Stromal cell of bone marrow (primary cell): ENCODE data around the gene CTDSPL.

Experiments used
- DNase-seq: peaks from one replicate; pipeline ENCODE4 v3.0.0-alpha.2; 2012; ENCODE audit warnings: low read depth

CTDSPL gene

DNA sequence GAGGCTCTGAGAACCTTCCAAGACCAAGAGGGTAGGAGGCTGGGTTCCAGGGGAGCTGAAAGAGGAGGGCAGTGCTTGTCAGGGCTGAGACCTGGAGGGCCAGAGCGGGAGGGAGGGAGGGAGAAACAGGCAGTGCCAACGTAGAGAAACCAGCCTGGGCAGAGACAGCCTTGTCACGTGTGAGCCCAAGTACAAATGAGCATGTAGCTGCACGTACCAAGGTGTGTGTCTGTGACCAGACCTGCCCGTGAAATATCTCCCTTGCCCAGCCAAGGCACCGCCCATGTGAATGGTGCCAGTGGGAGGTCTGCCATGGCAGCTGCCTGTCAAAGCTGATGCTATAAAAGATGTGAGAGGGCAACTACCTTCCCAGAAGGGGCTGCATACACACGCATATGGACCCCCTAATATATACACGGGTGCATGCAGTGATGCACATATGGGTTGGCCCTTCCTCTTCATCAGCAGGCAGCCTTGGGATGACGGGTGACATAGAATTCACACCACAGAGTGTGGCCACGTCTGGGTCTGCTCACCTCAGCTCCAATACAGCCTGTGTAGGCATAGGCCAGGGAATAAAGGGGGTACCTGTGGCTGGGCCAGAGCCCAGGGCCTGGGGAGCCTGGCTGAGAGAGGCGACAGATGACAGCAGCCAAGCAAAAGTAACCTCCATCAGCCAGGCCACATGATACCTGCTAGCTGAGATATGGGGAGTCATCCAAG is 7.8 kb upstream of the CTDSPL start:
- no peak for DNase-seq

DNA sequence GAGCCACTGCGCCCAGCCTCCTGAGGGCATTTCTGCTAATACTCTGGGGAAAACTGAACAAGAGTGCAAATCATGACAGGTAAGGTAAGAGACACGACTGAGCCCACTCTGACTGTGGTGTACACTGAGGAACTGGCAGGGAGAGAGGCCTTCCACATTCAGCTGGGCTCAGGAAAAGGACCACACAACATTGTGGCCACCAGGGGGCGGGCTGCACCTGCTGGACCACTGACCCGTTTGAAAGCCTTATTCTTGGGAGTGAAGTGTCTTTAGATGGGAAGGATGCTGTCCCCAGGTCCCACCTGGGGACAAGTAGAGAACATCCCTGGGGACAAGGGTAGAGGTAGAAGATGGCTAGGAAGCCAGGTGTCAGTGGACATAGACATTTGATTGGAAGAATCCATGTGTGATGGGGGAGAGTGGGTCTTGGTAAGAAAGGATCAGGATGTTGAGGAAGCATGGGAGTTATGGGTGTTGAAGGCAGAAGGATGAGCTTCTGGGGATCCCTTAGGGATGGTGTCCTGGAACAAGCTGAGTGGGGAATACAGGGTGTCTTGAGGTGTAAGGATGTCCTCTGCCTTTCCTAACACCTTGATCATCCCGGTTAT is 6.2 kb upstream of the CTDSPL start:
- peak; percentile 34 for DNase-seq

DNA sequence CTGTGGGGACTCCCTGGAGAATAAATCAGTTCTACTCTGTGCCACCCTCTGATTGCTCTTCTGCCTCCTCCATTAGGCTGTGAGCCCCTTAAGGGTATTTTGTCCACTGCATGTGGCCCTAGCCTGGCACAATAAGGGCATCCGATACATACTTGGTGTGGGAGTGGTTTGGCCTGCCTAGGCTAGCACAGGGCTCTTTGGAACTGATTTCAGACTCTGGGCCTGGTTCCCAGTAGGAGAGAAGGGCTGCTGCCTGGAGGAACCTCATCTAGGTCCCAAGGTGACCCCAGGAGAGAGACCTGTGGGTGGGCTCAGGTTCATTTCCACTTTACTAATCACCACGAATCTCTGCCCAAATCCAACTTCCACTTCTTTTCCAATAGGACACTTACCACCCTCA is 5.3 kb upstream of the CTDSPL start:
- no peak for DNase-seq

DNA sequence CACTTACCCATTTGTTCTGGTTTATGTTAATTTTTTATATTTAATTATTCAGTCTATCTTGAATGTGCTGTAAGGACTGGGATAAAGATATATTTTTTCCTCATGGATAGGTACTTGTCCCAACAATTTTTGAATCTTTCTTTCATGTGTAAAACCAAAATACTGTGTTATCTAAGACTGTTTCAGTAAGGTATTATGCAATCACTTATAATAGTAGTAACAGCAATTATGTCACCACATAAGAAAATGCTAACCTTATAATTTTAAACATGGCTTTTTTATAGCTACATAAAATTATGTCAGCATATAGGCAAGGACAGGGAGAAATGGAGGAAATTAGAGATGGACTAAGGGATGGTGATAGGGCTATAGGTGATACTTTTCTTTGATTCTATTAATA is 2.9 kb upstream of the CTDSPL start:
- DNase-seq: no peak

DNA sequence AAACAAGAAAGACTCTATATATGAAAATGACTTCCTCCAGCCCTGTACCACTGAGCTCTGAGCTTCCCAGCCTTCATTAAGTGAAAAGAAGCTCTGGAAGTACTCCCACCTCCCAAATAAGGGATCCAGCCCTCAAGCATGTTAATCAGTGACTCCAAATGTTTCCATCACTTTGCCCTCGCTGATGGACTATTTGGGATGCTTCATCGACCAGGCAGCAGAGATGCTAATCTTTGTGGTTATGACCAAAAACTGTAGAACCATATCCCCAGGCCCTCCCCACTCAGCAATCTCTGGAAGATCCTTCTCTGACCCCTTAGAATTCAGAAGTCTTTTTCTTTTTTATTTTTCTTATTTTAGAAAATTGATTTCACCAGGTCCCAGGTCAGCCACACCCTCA is 2.3 kb upstream of the CTDSPL start:
- DNase-seq: no peak

DNA sequence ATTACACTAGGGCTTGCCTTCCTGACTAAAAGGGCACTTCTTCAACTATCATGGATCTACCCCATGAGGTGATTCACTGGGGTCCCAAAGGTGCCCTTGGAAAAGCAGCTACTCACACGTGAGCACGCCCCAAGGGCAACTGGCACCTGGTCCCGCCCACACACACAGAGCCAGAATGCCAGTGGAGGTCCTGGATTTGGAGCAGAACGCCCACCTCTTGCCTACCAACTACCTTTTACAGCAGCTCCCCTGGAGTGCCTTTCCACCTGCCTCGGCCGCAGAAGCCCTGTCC is 1.8 kb upstream of the CTDSPL start:
- no peak for DNase-seq

- no peak for DNase-seq
These were observed 681 bp downstream of the CTDSPL start for GRCh38 chr3:37862219-37862902.

DNA sequence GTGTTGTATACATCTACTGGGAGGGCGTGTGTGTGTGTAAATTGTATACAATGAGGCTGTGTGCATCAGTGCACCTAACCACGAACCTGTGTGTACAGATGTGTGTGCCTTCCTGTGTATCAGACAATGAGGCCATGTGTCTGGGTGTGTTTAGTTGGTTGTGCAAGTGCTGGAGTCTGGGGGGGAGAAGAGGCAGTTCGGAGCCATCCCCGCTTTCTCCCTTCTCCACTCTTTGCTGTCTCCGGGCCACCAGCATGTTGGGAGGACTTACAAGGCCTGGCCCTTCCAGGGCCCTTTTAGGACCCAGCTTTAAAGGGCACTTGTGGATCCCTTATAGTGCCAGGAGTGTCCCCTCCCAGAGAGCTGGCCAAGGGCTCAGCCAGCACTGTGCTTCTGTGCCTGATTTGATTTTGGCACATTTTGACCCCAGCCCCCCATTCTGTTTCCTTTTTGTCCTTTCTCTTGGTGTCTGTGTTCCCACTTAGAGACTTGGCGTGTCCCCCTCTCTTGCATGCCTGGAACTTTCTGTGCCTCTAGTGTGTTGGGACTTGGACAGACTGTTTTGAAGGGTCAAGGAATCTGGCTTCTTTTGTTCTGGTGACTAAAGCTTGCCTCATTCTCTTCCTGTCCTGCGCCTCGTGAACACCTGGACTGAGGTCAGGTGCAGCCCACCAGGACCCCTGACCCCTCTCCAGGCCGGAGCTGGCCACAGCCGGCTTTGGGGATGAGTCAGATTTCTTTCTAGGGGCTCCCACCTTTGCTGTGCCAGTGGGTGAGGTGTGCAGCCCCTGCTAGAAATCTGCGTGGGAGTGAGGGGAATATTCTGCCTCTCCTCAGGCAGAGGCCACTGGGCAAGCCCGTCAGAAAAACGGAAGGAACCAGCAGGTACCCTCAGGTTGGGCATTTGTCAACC is 1.5 kb downstream of the CTDSPL start:
- DNase-seq: no peak

DNA sequence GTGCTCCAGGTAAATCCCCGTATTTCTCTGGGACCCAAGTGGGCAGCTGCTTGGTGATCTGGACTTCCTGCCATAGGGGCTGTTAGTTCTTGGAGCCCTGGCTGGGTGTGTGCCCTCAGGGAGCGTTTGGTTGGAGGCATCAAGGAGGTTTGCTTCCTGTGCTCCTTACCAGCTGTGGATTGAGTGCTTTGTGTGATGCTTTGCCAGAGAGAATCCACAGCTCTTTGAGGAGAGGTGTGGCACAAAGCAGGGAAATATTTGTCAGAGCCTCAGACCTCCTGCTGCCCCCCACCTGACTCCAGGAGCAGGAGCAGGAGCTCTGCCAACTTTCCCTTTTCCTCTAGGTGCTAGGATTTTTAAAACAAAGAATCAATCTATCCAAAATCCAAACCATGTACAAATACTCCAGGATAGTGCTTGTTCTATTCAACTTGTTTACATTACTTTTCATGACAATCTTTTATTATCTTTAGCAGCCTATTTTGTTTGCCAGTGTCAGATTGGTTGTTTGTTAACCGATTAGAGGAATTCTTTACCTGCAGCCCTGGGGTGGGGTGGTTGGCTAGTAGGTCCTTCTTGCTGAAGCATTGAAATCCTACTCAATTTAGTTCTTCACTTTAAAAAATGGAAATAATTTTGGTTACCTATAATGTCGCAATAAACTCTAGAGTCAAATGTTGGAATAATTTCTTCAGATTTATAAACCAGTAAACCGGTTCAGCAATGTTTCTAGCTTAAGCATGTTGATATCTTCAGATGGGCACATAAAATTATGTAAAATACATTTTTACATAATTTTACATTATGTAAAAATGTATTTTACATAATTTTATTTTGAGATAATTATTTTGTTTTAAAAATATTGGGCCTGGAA is 2.5 kb downstream of the CTDSPL start:
- DNase-seq: no peak

DNA sequence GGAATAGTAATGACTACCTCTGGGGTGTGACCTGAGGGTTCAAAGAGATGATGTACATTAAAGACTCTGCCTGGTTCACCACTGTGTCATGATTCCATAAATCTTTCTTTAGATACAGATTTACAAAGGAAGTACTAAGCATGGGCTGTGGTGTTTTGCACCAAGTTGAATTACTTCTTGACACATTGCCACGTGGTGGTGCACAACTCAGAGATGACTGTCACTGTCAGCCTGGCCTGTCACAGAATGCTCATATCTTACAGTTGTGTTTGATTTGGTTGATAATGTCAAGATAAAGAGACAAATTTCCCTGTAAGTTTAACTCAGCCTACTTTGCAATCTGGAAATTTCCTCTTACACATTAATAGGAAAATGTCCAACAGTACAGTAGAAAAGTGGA is 3.2 kb downstream of the CTDSPL start:
- DNase-seq: no peak

- no peak for DNase-seq
These were observed 5.5 kb downstream of the CTDSPL start for GRCh38 chr3:37867144-37867543.

DNA sequence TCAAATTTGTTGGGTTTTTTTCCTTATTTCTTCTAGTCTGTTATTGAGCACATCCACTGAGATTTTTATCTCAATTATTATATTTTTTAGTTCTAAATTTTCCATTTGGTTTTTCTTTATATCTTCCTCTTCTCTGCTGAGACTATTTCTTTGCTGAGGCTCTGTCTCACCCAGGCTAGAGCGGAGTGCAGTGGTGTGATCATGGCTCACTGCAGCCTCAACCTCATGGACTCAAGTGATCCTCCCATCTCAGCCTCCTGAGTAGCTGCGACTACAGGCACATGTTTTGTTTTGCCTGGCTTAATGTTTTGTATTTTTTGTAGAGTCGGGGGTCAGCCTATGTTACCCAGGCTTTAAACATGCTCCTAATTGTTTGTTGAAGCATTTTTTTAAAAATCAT is 10.2 kb downstream of the CTDSPL start:
- no peak for DNase-seq

DNA sequence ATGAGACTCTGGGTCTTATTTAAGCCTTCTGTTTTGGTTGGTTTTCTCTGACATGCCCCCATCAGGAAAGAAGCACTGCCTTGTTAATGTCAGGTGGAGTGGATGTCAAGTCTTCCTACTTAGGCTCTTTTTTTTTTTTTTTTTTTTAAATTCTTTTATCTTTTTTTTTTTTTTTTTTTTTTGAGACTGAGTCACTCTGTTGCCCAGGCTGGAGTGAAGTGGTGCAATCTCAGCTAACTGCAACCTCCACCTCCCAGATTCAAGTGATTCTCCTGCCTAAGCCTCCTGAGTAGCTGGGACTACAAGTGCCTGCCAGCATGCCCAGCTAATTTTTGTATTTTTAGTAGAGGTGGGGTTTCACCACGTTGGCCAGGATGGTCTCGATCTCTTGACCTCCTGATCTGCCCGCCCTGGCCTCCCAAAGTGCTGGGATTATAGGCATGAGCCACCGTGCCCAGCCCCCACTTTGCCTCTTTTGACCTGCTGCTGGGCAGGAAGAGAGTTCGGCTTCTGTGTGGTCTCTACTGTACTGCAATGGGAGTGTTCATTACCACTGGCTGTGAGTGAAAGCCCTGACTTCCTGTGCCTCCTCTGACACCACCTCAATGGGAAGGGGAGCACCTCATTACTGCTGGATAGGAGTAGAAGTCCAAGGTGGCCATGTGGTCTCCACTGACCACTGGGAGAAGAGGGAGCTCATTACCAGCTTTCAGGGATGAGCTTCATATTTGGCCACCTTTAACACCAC is 10.9 kb downstream of the CTDSPL start:
- no peak for DNase-seq

GRCh38 chr3:37876279-37876678 is 14.6 kb downstream of the CTDSPL start:
- no peak for DNase-seq

DNA sequence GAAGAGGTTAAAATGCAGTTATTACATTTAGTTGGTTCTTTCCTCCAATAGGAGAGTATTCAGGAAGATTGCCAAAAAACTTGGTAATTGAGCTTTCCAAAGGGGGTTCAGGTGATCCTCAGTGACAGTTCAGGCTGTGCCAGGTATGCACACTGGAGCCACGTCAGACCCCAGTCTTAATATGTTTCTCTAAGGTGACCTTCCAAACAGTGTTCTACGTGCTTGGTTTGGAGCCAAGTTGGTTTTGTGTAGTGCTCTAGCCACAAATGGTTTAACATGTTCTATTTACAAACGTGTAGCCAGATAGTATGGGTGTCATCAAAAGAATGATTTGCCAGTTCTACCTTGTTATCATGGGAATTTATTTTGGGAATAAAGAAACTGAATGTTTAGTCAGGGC is 21.0 kb downstream of the CTDSPL start:
- no peak for DNase-seq

DNA sequence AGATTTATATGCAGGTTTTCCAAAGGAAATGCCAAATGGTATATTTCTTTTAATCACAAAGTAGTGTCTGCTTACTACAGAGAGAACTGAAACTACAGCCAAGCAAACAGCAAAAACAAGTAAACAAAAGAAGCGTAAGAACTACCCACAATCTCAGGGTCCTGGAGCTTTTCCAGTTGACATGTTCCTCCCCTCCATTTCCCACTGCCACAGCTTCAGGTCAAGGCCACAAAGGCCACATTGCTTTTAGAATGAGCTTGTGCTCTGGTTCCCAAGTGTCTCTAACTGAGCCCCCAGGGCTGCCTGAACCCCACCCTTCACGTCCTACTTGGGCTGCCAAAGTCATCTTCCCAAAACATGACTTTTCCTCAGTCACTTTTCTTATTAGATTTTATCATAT is 24.1 kb downstream of the CTDSPL start:
- DNase-seq: no peak

- DNase-seq: no peak
These were observed 24.7 kb downstream of the CTDSPL start for GRCh38 chr3:37886395-37886794.

- DNase-seq: no peak
These were observed 25.4 kb downstream of the CTDSPL start for GRCh38 chr3:37887062-37887461.

DNA sequence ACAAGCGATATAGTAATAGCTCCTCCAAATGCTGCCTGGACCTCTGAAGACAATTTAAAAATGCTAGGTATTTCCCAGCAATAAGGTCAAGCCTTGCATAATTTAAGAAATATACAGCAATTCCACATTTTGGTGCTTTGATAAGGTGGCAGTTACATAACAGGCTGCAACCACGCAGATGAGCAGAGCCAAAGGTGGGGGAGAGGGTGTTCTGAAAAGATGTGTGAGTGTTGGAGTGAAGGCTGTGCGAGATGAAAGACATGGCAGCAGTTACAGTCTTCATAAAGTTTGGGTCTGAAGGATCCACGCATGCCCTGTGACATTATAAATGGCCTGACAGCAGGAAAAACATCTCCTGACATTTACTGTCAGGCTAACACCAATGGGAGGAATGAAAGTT is 26.1 kb downstream of the CTDSPL start:
- DNase-seq: no peak

DNA sequence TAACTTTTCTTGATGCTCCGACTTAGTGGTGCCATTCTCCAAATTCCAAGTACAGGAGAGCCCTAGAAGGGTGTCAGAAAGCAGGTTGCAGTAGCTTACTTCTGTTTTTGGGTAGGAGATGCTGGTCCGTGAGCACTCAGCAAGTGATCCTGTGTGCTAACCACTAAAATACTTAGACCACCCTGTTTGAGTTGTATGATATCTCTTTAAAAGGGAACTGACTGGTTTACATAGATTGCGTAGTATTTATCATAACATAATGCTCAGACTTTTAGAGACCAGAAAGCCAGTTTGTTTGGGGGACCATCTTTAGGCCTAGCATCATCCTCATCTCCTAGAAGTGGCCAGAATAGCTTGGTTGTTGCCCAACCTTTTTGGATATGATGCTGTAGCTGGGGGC is 26.7 kb downstream of the CTDSPL start:
- no peak for DNase-seq

DNA sequence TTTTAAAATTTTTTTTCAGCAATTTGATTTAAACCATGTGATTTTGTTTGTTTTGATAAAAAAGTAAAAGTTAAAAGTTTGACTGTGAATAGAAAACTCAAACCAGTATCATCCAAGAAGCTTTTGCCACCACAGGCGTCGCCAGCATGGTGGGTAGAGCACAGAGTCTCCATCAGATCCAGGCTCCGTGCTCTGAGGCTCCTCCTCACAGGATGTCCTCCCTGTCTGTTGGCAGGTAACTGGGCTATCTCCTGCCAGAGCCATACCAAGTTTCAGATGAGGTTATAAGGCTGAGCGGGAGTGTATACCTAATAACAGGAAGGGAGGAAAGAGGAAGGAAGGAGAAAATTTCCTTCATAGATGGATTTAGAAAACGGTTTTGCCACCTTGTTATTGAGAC is 28.8 kb downstream of the CTDSPL start:
- DNase-seq: no peak
